ACC112 (cell line): ENCODE measurements around the gene CLIP2.
"Not testable (repeated sequence)": the region's sequence is repeated elsewhere in the genome, so short reads cannot be mapped to it uniquely, and the experiment has no call there.

Source experiments
- H2AFZ ChIP-seq: fragments of 200-600 bp; sonication (generic); one replicate; pipeline ENCODE4 v1.6.0; 2017; ENCODE audit warnings: antibody characterized with exemption, low read length; ENCODE audit not compliant: unreplicated experiment
- H3K27ac ChIP-seq: fragments of 200-600 bp; sonication (generic); 2 replicates; pipeline ENCODE4 v1.5.1; 2014; ENCODE audit warnings: low read depth, mild to moderate bottlenecking, antibody characterized with exemption, low read length, moderate library complexity
- H3K27me3 ChIP-seq: fragments of 200-600 bp; sonication (generic); 2 replicates; pipeline ENCODE4 v1.6.1; 2014; ENCODE audit warnings: mild to moderate bottlenecking, antibody characterized with exemption, low read length, moderate library complexity, mixed read lengths; ENCODE audit not compliant: insufficient read depth
- H3K36me3 ChIP-seq: fragments of 200-600 bp; sonication (generic); 2 replicates; pipeline ENCODE4 v1.6.1; 2016; ENCODE audit warnings: mild to moderate bottlenecking, antibody characterized with exemption, low read length, moderate library complexity, mixed read lengths; ENCODE audit not compliant: insufficient read depth
- H3K4me1 ChIP-seq: fragments of 200-600 bp; sonication (generic); one replicate; pipeline ENCODE4 v1.6.1; 2016; ENCODE audit warnings: low read length, mixed read lengths; ENCODE audit not compliant: insufficient read depth, unreplicated experiment, control insufficient read depth
- H3K4me3 ChIP-seq: fragments of 200-600 bp; sonication (generic); 2 replicates; pipeline ENCODE4 v1.5.1; 2014; ENCODE audit warnings: mild to moderate bottlenecking, low read depth, low read length
- H3K79me2 ChIP-seq: fragments of 200-600 bp; sonication (generic); one replicate; pipeline ENCODE4 v1.6.0; 2016; ENCODE audit warnings: low read length; ENCODE audit not compliant: control insufficient read depth, unreplicated experiment, insufficient read depth

The CLIP2 gene

DNA sequence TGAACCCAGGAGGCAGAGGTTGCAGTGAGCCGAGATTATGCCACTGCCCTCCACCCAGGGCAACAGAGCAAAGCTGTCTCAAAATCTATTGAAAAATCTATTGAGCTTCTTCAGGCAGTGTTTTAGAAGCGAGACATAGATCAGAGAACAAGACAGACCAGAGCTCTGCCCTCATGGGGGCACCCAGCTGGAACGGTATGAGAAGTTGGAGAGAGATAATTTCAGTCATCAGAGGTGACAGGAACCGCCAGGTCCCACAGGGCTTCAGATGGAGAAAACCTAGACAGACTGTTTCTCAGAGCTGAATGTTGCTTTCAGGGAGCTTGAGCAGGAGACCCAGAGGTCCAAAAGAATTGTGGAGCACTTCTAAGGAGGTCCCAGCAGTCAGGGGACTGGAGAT is 150.3 kb downstream of the CLIP2 start:
- H3K27ac ChIP-seq: no peak overlapping the region
- H2AFZ ChIP-seq: no peak overlapping the region
- H3K36me3 ChIP-seq: no peaks in the 10 kb centered on the region
- no peak overlapping the region for H3K4me3 ChIP-seq
- H3K27me3 ChIP-seq: no peaks in the 10 kb centered on the region
- H3K4me1 ChIP-seq: no peaks in the 10 kb centered on the region
- H3K79me2 ChIP-seq: no peaks in the 10 kb centered on the region

DNA sequence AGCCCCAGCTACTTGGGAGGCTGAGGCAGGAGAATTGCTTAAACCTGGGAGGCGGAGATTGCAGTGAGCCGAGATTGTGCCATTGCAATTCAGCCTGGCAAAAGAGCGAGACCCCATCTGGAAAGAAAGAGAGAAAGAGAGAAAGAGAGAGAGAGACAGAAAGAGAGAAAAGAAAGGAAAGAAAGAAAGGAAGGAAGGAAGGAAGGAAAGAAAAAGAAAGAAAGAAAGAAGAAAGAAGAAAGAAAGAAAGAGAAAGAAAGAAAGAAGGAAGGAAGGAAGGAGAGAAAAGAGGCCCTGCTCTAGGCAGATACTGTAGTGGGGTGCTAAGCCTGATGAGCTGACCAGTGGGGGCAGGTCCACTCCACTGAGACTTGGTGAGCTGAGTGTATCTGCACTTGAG is 150.9 kb downstream of the CLIP2 start:
- not testable (repeated sequence) for H3K4me3 ChIP-seq, H3K4me1 ChIP-seq, H3K79me2 ChIP-seq, H3K36me3 ChIP-seq, H3K27ac ChIP-seq, H2AFZ ChIP-seq, H3K27me3 ChIP-seq

DNA sequence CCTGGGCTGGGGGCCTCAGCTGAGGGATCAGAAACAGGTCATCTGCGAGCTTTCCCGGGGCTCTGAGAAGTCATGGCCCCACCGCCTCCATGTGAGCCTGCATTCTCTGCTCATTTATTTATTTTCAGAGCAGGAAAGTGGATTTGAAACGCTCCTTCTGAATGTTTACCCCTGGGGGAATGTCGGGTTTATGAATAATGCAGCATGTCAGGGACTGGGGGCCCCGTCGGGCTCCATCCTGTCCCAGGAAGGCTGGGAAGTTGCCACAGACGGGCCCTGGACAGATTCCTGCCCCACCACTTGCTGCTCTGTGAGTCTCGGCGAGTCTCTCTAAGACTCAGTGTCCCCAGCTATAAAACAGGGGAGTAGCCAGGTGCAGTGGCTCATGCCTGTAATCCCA is 152.6 kb downstream of the CLIP2 start:
- Histone ChIP-seq H3K27ac (no peak overlapping the region), H3K4me1 (no peaks in the 10 kb centered on the region), H3K27me3 (no peaks in the 10 kb centered on the region), H2AFZ (no peak overlapping the region), H3K4me3 (no peak overlapping the region), H3K36me3 (no peaks in the 10 kb centered on the region), H3K79me2 (no peaks in the 10 kb centered on the region)

DNA sequence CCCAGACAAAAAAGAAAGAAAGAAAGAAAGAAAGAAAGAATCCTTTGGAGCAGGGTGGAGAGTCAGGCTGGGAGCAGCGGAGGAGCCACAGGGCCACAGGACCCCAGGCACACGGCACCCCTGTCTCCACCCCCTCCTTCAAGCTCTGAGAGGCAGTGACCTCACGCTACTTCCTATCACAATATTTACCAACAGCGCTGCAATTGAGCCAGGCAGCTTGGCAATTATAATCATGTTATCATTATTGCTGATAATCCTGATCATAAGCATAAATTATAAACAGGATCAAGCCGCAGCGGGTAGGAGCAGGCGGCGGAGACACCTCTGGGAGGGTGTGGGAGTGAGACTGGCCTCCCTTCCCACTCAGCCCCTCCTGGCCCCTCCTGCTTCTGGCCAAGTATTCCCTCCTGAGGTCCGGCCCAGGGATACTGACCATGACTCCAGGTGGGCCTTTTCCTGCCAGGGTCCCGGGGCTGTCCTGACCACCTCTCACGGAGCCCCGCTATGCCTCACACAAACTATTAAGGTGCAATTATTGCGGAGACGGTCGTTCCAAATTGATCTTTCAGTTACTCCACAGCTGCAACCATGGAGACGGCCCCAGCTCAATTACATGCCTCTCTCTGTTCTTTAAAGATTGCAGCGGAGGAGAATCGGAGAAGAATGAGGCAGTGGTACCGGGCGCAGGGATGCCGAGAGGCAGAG is 154.5 kb downstream of the CLIP2 start:
- Histone ChIP-seq H3K36me3 (no peaks in the 10 kb centered on the region), H3K27ac (no peak overlapping the region), H3K4me3 (no peak overlapping the region), H3K27me3 (no peaks in the 10 kb centered on the region), H3K79me2 (no peaks in the 10 kb centered on the region), H2AFZ (no peak overlapping the region), H3K4me1 (no peaks in the 10 kb centered on the region)

DNA sequence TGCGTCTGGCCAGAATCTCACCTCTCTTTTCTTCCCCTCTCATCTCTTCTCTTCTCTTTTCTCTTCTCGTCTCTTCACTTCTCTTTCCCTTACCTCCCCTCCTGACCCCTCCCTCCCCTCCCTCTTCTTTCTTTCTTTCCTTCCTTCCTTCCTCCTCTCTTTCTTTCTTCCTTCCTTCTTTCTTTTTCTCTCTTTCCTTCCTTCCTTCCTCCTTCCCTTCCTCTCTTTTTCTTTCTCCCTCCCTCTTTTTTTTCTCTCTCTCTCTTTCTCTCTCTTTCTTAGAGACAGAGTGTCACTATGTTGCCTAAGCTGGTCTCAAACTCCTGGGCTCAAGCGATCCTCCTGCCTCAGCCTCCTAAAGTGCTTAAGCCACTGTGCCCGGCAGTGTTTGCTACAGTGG is 159.9 kb downstream of the CLIP2 start:
- H3K36me3 ChIP-seq: no peaks in the 10 kb centered on the region
- peaks cover 6% of the 10 kb centered on the region for H3K79me2 ChIP-seq
- no peak overlapping the region for H3K4me3 ChIP-seq
- H3K27me3 ChIP-seq: no peaks in the 10 kb centered on the region
- peaks cover 12% of the 10 kb centered on the region for H3K4me1 ChIP-seq
- no peak overlapping the region for H2AFZ ChIP-seq
- no peak overlapping the region for H3K27ac ChIP-seq

DNA sequence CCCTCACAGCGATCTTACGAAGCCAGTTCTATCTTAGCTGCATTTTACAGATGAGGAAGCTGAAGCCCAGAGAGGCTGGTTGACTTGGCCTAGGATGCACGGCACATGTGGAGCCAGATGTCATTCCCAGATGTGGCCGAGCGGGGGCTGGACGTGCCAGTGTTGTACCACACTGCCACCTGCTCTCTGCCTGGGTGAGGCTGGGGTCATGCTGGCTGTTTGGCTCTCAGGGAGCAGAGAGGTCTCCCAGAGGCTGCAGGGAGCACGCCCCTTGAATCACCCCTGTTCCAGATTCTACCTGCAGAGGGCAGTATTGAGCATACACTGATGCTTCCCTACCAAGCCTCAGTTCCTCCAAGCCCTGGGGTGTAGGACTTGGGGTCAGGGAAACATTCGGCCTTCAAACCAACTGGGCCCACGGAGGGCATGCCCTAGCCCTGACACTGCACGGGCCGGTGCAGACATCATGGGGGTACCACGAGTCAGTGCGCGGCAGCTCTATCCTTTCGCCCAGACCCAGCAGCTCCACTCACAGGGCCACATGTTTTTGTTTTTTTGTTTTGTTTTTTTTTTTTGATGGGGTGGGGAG is 160.7 kb downstream of the CLIP2 start:
- H3K36me3 ChIP-seq: no peaks in the 10 kb centered on the region
- H3K4me1 ChIP-seq: peaks cover 15% of the 10 kb centered on the region
- no peak overlapping the region for H3K4me3 ChIP-seq
- no peaks in the 10 kb centered on the region for H3K27me3 ChIP-seq
- H2AFZ ChIP-seq: no peak overlapping the region
- no peak overlapping the region for H3K27ac ChIP-seq
- peaks cover 14% of the 10 kb centered on the region for H3K79me2 ChIP-seq

DNA sequence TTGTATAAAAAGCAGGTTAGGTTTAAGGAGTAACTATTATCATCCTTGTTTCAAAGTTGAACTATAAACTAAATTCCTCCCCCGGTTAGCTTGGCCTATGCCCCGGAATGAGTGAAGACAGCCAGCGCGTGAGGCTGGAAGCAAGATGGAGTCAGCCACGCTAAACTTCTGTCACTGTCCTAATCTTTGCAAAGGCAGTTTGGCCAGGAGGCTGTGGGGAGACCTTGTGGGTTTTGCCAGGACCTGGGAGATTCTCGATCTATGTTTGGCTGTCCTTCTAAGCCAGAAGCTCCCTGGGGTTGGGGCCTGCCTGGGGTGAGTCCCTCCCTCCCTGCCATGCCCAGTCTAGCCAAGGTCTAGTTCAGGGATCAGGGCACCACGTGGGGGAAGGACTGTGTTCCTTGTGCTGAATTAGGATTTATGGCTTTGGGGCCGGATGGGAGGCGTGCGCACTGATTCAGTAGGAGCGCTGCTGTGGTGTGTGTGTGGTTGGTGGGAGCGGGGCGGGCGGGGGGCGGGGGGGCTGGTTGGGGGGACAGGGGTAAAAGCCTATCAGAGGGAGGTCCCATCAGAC is 163.6 kb downstream of the CLIP2 start:
- Histone ChIP-seq H3K4me1 (peaks cover 16% of the 10 kb centered on the region), H3K36me3 (no peaks in the 10 kb centered on the region), H3K79me2 (peaks cover 39% of the 10 kb centered on the region), H2AFZ (peak overlapping the region; percentile 64), H3K27me3 (no peaks in the 10 kb centered on the region), H3K27ac (peak overlapping the region; percentile 40; the same call in 1 of the 2 replicates), H3K4me3 (peak overlapping the region; percentile 81)

DNA sequence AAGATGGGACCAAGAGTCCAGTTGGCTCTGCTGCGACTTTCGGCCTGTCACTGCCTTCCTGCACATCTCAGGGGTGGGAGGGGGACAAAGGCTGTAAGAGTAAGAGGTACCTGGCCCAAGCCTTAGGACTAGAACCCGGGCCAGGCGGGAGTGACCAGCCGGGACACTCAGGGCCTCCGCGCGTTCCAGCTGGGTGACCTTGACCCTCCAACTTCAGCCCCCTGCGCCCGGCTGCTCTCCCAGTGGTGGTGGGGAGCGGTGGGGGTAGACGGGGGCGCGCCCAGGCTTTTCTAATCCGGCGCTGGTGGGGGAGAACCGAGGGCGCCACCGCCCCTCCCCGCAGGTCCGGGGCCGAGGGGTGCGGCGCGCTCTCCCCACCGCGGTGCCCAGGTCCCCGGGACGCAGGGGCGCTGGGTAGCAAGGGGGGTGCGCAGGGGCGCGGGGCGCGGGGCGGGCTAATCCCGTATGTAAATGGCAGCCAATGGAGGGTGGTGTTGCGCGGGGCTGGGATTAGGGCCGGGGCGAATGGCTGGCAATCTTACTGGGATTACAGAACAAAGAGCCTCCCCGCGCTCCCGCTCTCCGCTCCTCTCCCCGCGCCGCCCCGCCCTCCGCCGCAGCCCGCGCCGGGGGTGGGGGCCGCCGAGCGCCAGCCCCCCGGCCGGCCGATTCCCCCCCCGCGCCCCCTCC is 164.3 kb downstream of the CLIP2 start, which contains the start of gene GTF2IRD1:
TSS of gene GTF2IRD1 (plus strand) at position 585 of the 690 bp plus-strand sequence. CDS start 54,175 bp downstream, outside the sequence.
- peak within 1 kb of the TSS; percentile 42; the same call in 1 of the 2 replicates for H3K27ac ChIP-seq

DNA sequence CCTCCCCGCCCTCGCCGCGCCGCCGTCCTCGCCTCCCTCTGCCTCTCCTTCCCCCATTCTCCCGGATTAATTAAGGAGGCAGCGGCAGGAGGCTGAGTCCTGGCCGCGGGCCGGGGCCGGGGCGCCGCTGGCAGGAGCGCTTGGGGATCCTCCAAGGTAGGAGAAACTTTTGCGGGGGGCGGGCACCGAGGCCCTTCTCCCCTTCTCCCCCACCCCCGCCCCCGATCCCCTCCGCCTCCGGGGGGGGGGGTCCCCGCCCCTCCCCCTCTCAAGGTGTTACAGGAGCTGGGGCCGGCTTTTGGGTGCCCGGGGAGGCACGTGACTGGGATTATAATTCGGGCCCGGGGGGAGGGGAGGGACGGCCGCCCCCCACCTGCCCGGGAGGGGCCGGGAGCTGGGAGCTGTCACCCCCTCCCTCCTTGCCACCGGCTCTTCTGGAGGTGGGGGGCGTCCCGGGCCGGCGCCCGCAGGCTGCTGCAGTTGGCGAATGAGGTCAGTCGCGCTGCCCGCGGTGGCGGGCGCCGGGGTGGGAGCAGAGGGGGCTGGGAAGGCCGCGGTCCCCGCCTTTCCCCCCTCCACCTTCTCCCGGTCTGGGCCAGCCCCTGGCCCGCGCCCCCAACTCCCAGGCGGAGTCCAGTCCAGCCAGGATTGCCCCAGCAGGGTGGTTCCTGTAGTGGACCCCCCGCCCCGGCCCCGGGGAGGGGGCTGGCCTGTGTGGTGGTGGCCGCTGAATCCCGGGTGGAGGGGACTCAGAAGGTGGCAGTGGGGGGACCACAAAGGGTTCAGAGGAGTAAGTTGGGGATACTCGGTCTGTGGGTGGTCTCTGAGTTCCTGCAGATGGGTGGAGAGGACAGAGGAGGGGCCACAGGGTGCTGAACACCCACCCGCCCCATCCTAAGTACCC is 165.1 kb downstream of the CLIP2 start:
- Histone ChIP-seq H2AFZ (peak overlapping the region; percentile 67), H3K27ac (peak overlapping the region; percentile 42; the same call in 1 of the 2 replicates)

More for the DNA sequence above, 164.3 kb downstream of the CLIP2 start, which contains the start of gene GTF2IRD1:
- H2AFZ ChIP-seq: peak within 1 kb of the TSS; percentile 76
- H3K79me2 ChIP-seq: peaks cover 44% of the 10 kb centered on the region
- no peaks in the 10 kb centered on the region for H3K36me3 ChIP-seq
- H3K4me3 ChIP-seq: peak within 1 kb of the TSS; percentile 81
- H3K27me3 ChIP-seq: no peaks in the 10 kb centered on the region
- H3K4me1 ChIP-seq: peaks cover 16% of the 10 kb centered on the region

DNA sequence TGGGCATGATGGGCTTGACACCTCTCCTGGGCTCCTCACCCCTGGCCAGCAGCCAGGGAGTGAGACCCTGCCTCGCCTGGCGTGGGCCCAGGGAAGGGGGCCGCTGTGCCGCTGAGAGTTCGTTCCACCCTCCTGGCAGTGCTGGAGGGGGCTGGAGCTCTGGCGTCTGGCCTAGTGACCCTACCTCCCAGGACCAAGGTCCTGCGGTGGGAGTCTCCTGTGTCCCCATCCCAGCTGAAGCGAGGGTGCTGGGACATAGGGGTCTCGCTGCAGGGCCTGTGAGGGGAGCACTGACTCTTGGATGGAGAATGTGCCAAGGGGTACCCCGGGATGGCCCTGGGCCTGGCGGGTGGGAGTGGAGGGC is 165.7 kb downstream of the CLIP2 start:
- Histone ChIP-seq H3K27ac (peak overlapping the region; percentile 42; the same call in 1 of the 2 replicates), H2AFZ (no peak overlapping the region), H3K4me1 (peaks cover 16% of the 10 kb centered on the region), H3K27me3 (no peaks in the 10 kb centered on the region), H3K36me3 (no peaks in the 10 kb centered on the region), H3K79me2 (peaks cover 50% of the 10 kb centered on the region), H3K4me3 (peak overlapping the region; percentile 81)

More for the DNA sequence above, 165.1 kb downstream of the CLIP2 start:
- Histone ChIP-seq H3K4me3 (peak overlapping the region; percentile 81), H3K79me2 (peaks cover 44% of the 10 kb centered on the region), H3K36me3 (no peaks in the 10 kb centered on the region), H3K27me3 (no peaks in the 10 kb centered on the region), H3K4me1 (peaks cover 16% of the 10 kb centered on the region)
